ENCODE measurements around the gene ZBTB7C.

DNA sequence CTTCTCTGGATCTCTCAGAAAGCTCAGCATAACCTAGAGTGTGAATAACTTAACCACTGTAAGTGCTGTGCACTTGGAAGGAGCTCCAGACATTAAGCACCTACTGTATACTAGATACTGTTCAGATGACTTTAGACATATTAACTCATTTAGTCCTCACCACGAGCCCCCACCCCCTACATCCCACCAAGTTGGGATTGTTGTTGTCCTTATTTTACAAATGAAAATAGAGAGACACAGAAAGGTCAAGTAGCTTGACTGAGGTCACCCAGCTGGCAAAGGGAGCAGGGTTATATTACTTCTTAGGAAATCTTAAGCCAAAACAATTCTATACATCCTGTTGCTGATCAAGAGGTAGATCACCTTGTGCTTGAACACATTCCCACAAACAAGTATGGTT is 244.5 kb downstream of the ZBTB7C start:
- TF ChIP-seq EZH2 (IDR thresholded peaks at IDR 0.05) (no peak), EZH2phosphoT487 (IDR thresholded peaks at IDR 0.05) (no peak)
- TF ChIP-seq, protein P1, sequence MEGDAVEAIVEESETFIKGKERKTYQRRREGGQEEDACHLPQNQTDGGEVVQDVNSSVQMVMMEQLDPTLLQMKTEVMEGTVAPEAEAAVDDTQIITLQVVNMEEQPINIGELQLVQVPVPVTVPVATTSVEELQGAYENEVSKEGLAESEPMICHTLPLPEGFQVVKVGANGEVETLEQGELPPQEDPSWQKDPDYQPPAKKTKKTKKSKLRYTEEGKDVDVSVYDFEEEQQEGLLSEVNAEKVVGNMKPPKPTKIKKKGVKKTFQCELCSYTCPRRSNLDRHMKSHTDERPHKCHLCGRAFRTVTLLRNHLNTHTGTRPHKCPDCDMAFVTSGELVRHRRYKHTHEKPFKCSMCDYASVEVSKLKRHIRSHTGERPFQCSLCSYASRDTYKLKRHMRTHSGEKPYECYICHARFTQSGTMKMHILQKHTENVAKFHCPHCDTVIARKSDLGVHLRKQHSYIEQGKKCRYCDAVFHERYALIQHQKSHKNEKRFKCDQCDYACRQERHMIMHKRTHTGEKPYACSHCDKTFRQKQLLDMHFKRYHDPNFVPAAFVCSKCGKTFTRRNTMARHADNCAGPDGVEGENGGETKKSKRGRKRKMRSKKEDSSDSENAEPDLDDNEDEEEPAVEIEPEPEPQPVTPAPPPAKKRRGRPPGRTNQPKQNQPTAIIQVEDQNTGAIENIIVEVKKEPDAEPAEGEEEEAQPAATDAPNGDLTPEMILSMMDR (IDR thresholded peaks at IDR 0.05) = no peak
